HG03354 (cell line): Measurements from ENCODE around the gene CTPS2.
A peak's percentile ranks its signal among the peaks of the same experiment; 100 is the strongest.
"Not testable (repeated sequence)": the region's sequence is repeated elsewhere in the genome, so short reads cannot be mapped to it uniquely, and the experiment has no call there.

Experiments
- ATAC-seq: cut with Tn5 transposase; IDR thresholded peaks from one replicate; pipeline ENCODE4 v1.9.1; 2021; ENCODE audit warnings: mild to moderate bottlenecking; ENCODE audit not compliant: unreplicated experiment, poor library complexity, severe bottlenecking

CTPS2 gene

GRCh38 chrX:16712548-16713155 lies at the start of gene CTPS2:
CTPS2 (minus strand) TSS chrX:16712669; CDS start chrX:16702902, 9,767 bp downstream.
- peak; percentile 78 for ATAC-seq

GRCh38 chrX:16761500-16761899 lies 49.0 kb upstream of the CTPS2 start:
- not testable (repeated sequence) for ATAC-seq

GRCh38 chrX:16756724-16757123 lies 44.3 kb upstream of the CTPS2 start:
- ATAC-seq, result no peak

GRCh38 chrX:16754019-16754418 lies 41.5 kb upstream of the CTPS2 start:
- ATAC-seq, result no peak

- ATAC-seq, result no peak
Observed at GRCh38 chrX:16750136-16750535, 37.7 kb upstream of the CTPS2 start.

- ATAC-seq, result no peak
Observed at GRCh38 chrX:16748425-16748824, 36.0 kb upstream of the CTPS2 start.

- no peak for ATAC-seq
Observed at GRCh38 chrX:16745659-16746058, 33.2 kb upstream of the CTPS2 start.

- ATAC-seq, result no peak
Observed at GRCh38 chrX:16745102-16745501, 32.6 kb upstream of the CTPS2 start.

- no peak for ATAC-seq
Observed at GRCh38 chrX:16743604-16744325, 31.3 kb upstream of the CTPS2 start.

- no peak for ATAC-seq
Observed at GRCh38 chrX:16739574-16739973, 27.1 kb upstream of the CTPS2 start.

- ATAC-seq, result no peak
Observed at GRCh38 chrX:16737024-16737423, 24.6 kb upstream of the CTPS2 start.

GRCh38 chrX:16733013-16733412 lies 20.5 kb upstream of the CTPS2 start:
- ATAC-seq, result no peak

GRCh38 chrX:16730450-16730849 lies 18.0 kb upstream of the CTPS2 start:
- ATAC-seq, result no peak

- ATAC-seq, result no peak
Observed at GRCh38 chrX:16727637-16728036, 15.2 kb upstream of the CTPS2 start.

GRCh38 chrX:16726347-16726988 lies 14.0 kb upstream of the CTPS2 start:
- peak; percentile 95 for ATAC-seq

GRCh38 chrX:16725072-16725471 lies 12.6 kb upstream of the CTPS2 start:
- no peak for ATAC-seq

- no peak for ATAC-seq
Observed at GRCh38 chrX:16722481-16722880, 10.0 kb upstream of the CTPS2 start.

- peak; percentile 100 for ATAC-seq
Observed at GRCh38 chrX:16719334-16720084, 7.0 kb upstream of the CTPS2 start, which contains the start of gene SYAP1. SYAP1 (plus strand) TSS chrX:16719612; CDS start chrX:16719725, 113 bp downstream.

GRCh38 chrX:16718824-16719333 lies 6.4 kb upstream of the CTPS2 start:
- peak; percentile 44 for ATAC-seq

GRCh38 chrX:16716451-16716850 lies 4.0 kb upstream of the CTPS2 start:
- ATAC-seq, result not testable (repeated sequence)
